ENCODE results near the gene MKI67. TPM values are rescaled to one million over a fixed set of nuclear protein-coding genes. Genes with fewer than 3 reads are reported as not detected.

The MKI67 gene
- total and polyA plus RNA-seq, 10 of the 15 experiments (the other 5 are each of a cell fraction or from before 2014, with no cell fraction given): 22.3 to 183 (median 82.9) TPM

DNA sequence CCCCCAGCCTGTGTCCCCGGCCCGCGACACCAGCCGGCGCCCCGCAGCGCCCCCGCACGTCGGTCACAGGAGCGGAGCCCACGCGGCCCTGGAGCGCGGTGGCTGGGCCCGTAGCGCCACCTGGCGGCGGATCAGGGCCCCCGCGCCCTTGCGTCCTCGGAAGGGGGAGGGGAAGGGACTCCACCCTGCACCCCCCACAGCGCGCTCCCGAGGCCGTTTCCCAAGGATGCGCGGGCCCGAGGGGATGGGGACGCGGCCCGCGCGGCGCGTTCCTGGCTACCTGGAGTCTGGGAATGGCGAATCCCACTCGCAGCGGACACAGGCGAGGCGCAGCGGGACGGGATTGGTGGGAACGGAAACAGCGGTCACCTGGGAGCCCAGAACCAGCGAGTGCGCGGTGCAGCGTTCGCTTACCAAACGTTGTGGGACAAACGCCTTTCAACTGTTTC lies 23.8 kb upstream of the MKI67 start (continued):
- TF ChIP-seq, protein P1, sequence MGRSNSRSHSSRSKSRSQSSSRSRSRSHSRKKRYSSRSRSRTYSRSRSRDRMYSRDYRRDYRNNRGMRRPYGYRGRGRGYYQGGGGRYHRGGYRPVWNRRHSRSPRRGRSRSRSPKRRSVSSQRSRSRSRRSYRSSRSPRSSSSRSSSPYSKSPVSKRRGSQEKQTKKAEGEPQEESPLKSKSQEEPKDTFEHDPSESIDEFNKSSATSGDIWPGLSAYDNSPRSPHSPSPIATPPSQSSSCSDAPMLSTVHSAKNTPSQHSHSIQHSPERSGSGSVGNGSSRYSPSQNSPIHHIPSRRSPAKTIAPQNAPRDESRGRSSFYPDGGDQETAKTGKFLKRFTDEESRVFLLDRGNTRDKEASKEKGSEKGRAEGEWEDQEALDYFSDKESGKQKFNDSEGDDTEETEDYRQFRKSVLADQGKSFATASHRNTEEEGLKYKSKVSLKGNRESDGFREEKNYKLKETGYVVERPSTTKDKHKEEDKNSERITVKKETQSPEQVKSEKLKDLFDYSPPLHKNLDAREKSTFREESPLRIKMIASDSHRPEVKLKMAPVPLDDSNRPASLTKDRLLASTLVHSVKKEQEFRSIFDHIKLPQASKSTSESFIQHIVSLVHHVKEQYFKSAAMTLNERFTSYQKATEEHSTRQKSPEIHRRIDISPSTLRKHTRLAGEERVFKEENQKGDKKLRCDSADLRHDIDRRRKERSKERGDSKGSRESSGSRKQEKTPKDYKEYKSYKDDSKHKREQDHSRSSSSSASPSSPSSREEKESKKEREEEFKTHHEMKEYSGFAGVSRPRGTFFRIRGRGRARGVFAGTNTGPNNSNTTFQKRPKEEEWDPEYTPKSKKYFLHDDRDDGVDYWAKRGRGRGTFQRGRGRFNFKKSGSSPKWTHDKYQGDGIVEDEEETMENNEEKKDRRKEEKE (IDR thresholded peaks at IDR 0.05): no peak
- TF ChIP-seq MEF2B (IDR thresholded peaks at IDR 0.05; ENCODE audit: partially characterized antibody, poor library complexity, severe bottlenecking) (peak; percentile 20), NFXL1 (IDR thresholded peaks at IDR 0.05; ENCODE audit: borderline replicate concordance) (no peak), BCL11A (IDR thresholded peaks at IDR 0.05; ENCODE audit: low read depth, low read length) (no peak), HDAC2 (IDR thresholded peaks at IDR 0.05) (no peak), BRCA1 (IDR thresholded peaks at IDR 0.05; ENCODE audit: low read depth, low read length) (no peak), SMARCA5 (IDR thresholded peaks at IDR 0.05) (peak; percentile 92), ZNF217 (IDR thresholded peaks at IDR 0.05) (no peak), SREBF2 (IDR thresholded peaks at IDR 0.05; ENCODE audit: low read length) (no peak), ZBTB33 (IDR thresholded peaks at IDR 0.05) (no peak), KAT2A (conservative IDR thresholded peaks at IDR 0.05; ENCODE audit: control insufficient read depth, low read depth, low read length) (no peak), GATAD2B (conservative IDR thresholded peaks at IDR 0.05; ENCODE audit: low read depth) (peak; percentile 87), EP300 (IDR thresholded peaks at IDR 0.05; ENCODE audit: borderline replicate concordance in 1 of 2, control insufficient read depth in 1 of 2, low read depth in 2 of 2, low read length in 2 of 2) (no peak), YBX1 (IDR thresholded peaks at IDR 0.05) (no peak), SMC3 (IDR thresholded peaks at IDR 0.05; ENCODE audit: borderline replicate concordance, low read length) (peak; percentile 84), FOS (IDR thresholded peaks at IDR 0.05; ENCODE audit: borderline replicate concordance, extremely low read depth, insufficient read length) (no peak), SMAD1 (IDR thresholded peaks at IDR 0.05; ENCODE audit: low read depth, partially characterized antibody) (no peak), SIN3A (IDR thresholded peaks at IDR 0.05; ENCODE audit: low read depth, low read length) (no peak), JUND (IDR thresholded peaks at IDR 0.05; ENCODE audit: low read depth, low read length) (no peak), CTCF (IDR thresholded peaks at IDR 0.05 in 2 of 3, conservative IDR thresholded peaks at IDR 0.05 in 1 of 3; ENCODE audit: control insufficient read depth in 2 of 3, extremely low read depth in 1 of 3, insufficient read depth in 1 of 3, low read depth in 3 of 3, low read length in 3 of 3) (peak; percentile 80 to 99 (median 90))
- TF ChIP-seq, protein P2, sequence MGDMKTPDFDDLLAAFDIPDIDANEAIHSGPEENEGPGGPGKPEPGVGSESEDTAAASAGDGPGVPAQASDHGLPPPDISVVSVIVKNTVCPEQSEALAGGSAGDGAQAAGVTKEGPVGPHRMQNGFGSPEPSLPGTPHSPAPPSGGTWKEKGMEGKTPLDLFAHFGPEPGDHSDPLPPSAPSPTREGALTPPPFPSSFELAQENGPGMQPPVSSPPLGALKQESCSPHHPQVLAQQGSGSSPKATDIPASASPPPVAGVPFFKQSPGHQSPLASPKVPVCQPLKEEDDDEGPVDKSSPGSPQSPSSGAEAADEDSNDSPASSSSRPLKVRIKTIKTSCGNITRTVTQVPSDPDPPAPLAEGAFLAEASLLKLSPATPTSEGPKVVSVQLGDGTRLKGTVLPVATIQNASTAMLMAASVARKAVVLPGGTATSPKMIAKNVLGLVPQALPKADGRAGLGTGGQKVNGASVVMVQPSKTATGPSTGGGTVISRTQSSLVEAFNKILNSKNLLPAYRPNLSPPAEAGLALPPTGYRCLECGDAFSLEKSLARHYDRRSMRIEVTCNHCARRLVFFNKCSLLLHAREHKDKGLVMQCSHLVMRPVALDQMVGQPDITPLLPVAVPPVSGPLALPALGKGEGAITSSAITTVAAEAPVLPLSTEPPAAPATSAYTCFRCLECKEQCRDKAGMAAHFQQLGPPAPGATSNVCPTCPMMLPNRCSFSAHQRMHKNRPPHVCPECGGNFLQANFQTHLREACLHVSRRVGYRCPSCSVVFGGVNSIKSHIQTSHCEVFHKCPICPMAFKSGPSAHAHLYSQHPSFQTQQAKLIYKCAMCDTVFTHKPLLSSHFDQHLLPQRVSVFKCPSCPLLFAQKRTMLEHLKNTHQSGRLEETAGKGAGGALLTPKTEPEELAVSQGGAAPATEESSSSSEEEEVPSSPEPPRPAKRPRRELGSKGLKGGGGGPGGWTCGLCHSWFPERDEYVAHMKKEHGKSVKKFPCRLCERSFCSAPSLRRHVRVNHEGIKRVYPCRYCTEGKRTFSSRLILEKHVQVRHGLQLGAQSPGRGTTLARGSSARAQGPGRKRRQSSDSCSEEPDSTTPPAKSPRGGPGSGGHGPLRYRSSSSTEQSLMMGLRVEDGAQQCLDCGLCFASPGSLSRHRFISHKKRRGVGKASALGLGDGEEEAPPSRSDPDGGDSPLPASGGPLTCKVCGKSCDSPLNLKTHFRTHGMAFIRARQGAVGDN (IDR thresholded peaks at IDR 0.05): no peak
